ENCODE data around the gene NKD1.
A peak's percentile ranks its signal among the peaks of the same experiment; 100 is the strongest.

Gene NKD1

GRCh38 chr16:50602531-50603205 is 54.5 kb downstream of the NKD1 start:
- DNase-seq = peak; percentile 34 to 42

- no peak for DNase-seq
Observed at GRCh38 chr16:50603206-50604064, 55.2 kb downstream of the NKD1 start.

DNA sequence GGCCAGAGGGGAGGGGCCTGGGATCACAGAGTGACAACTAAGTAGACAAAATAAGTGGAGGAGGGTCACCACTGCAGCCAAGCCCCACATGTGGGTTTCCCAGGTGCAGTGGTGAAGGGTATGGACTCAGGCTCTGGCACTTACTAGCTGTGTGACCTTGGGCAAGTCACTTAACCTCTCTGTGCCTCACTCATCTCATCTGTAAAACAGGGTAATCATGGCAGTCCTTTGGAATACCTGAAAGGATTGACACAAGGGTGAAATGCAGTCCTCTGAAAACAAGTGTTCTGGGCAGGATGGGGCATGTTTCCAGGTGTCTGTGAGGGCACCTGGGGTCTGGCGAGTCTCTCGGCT is 55.8 kb downstream of the NKD1 start:
- DNase-seq = no peak

GRCh38 chr16:50604610-50605009 is 56.4 kb downstream of the NKD1 start:
- DNase-seq = no peak

DNA sequence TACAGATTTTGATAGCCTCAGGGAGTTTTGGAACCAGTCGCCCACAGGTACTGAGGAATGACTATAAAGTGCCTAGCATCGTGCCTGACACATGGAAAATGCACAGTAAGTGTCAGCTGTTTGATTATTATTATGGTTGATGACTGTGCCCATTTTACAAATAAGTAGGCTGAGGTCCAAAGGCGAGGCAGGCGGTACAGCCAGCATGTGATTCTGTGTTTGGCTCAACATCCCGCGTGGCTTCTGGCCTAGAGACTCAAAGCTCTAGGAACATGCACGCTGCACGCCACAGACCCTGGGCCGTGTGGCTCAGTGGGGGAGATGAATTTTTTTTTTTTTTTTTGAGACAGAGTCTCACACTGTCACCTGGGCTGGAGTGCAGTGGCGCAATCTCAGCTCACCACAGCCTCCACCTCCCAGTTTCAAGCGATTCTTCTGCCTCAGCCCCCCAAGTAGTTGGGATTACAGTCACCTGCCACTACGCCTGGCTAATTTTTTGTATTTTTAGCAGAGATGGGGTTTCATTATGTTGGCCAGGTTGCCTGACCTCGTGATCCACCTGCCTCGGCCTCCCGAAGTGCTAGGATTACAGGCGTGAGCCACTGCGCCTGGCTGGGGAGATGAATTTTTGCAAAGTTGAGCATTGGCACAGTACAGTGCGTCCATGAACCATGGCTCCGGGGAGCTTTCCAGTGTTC is 57.7 kb downstream of the NKD1 start:
- no peak for DNase-seq

GRCh38 chr16:50606431-50607050 is 58.3 kb downstream of the NKD1 start:
- no peak for DNase-seq

- DNase-seq = no peak
Observed at GRCh38 chr16:50607051-50607431, 58.8 kb downstream of the NKD1 start.

GRCh38 chr16:50607447-50607846 is 59.3 kb downstream of the NKD1 start:
- DNase-seq = no peak

DNA sequence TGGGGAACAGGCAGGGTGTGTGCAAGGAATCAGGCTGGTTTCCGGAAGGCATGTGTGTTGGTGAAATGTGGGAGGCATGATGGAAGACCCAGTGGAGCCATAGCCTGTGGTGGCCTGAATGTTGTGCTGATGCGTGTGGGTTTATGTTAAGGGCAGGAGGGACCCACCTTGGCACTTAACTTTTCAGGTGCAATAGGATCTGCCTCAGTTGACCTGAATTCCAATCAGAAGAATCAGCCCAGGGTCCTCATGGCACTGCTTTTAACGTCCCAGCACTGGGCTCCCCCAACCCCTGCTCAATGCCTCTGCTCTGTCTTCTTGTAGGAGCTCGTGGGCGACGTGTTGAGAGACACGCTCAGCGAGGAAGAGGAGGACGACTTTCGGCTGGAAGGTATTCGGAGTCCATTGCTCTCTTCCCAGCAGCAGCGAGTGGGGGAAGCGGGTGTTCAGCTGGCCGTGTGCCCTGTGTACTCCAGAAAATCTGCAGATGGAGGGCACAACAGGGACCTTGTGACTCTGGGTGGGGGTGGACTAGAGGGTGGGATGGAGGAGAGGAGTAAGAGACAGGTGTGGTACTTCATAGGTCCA is 59.9 kb downstream of the NKD1 start:
- no peak for DNase-seq

DNA sequence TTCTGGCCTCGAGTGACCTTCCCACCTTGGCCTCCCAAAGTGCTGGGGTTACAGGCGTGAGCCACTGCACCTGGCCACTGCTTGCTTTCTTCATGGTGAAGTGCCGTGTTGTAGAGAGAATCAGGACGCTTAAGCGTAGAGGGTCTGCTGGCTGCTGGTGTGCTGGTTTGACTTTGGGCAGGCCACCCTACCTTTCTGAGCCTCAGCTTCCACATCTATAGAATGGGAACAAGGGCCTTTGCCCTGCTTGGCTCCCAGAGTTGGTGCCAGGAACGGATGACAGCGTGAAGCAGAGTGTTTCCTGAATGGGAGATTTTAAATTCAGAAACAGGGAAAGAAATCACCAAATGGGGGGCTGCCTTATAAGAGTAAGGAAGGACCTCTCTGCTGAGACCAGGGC is 60.9 kb downstream of the NKD1 start:
- DNase-seq = no peak

DNA sequence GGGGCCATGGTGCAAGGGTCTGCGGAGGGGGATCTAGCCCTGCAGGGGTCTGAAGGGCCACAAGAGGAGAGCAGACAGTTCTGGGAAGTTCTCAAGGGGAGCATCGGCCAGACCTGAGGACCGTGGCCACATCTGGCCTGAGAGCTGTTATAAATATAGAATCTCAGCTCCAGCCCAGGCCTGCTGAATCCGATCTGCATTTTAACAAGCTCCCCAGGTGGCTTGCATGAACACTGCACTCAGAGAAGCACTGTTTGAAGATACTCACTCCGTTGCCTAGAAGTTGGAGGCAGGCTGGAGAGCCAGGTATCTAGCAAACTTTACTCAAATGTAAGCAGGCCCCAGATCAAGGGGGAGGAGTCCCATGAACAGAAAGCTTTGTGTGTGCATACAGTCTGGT is 61.3 kb downstream of the NKD1 start:
- no peak for DNase-seq

DNA sequence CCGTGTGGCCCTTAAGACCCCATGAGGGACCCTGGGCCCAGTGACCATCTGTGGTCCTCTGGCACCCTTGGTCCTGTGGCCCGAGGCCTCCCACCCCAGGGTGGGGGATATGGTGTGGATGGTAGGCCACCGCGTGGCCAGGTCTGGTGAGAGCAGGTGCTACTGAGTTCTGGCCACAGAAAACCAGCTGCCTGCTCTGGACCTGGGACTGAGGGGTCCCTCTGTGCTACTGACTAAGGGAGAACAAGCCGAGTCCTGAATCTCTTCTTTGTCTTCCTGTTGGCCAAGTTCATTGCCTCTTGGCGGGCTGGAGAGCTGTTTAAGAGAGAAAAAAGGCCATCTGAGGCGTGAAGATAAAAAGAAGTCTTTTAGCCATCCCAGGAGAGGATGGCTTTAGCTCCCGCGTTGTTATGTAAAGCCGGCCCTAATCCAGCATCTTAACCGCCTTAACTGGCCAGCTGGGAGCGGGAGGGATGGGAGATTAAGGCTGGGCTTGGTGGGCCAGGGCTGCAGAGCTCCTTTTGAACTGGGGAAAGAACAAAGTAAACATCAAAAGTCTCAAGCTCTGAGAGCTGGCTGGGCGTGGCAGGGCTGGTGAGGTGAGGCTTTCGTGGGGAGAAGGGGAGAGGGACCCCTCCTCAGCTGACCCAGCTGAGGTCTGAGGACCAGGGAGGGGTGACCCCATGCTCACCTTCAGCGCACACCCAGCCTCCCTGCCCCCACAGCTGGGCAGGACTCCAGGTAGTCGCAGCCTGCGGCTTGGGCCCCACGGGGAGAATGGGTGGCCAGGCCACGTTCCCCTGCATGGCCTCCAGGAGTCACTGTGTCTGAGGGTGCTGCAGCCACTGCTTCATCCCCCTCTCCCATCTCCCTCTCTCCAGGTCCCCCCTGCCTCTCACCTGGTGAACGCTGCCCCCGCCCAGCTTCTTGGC is 62.4 kb downstream of the NKD1 start:
- no peak for DNase-seq

- no peak for DNase-seq
Observed at GRCh38 chr16:50611332-50611934, 63.2 kb downstream of the NKD1 start.

DNA sequence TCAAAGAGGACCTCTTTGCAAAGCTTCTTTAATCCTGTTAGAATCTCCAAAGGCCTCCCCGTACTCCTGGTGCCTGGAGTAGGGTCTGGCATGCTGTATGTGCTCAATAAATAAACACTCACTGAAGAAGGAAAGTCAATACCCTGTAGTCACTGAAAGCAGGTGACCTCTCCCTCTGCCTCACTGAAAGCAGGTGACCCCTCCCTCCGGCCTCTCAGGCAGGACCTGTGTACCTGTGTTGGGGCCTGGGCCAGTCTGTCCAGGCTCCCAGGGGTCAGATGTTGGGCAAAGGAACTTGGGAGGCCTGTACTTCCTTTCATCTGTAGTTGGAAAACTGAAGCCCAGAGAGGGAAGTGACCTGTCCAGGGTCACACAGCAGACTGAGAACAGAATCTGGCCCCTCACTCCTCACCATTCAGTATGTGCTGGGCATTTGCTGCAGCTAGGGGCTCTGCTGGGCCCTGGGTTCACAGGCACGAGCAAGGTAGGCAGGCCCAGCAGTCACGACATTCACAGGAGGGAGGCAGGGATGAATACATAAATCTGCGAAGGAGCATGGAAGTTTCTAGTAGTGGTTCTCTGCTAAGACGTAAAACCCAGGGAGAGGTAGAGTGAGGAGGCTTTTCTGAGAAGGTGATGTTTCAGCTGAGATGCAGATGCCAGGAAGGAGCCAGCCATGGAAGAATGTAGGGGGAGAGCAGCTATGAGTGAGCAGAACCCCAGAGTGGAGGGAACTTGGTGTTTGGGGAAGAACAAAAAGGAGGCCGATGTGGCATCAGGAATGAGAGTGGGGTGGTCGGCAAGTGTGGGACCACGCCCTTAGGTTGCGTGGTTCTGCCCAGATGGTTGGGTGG is 64.0 kb downstream of the NKD1 start:
- no peak for DNase-seq

DNA sequence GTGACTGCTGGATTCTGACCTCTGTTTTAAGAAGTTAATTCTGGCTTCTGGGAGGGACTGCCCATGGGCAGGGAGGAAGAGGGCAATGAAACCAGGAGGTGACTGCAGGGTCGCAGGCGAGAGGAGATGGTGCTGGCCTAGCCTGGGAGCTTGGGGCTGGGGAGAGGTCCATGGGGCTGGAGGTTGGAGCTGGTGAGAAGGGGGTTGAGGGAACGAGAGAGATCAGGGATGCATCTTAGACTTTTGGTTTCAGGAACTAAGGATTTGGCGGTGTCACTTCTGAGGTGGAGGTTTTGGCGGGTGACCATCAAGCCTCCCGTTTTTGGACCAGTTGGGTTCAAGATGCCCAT is 64.6 kb downstream of the NKD1 start:
- no peak for DNase-seq

DNA sequence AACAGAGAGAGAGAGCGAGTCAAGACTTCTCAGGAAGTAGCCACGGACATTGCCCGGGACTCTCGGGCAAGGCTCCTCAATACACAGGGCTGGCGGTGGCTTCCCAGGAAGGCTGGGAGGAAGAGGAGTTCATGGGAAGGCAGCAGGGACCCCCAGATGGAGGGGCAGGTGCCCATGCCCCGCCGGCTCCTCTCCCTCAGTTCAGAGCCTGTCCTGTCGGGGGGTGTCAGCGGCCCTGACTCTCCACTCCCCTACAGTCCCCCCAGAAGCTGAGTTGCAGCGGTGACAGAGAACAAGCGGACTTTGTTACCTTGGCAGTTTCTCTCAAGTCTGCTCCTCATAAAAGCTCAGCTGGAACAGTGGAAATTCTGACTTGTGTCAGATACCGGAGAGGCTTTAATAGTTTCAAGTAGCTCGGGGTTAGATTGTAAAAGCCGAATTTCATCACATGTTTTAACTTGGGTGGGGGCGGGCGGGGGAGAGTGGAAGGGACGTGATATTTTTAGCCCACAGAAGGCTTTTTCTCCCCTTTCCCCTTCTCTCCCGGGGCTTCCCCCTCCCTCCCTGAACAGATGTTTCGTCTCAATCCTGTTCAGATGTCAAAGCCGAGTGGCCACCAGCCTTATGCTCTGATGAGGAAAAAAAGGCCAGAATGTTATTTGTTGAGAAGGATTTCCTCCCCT is 65.2 kb downstream of the NKD1 start:
- DNase-seq = no peak

DNA sequence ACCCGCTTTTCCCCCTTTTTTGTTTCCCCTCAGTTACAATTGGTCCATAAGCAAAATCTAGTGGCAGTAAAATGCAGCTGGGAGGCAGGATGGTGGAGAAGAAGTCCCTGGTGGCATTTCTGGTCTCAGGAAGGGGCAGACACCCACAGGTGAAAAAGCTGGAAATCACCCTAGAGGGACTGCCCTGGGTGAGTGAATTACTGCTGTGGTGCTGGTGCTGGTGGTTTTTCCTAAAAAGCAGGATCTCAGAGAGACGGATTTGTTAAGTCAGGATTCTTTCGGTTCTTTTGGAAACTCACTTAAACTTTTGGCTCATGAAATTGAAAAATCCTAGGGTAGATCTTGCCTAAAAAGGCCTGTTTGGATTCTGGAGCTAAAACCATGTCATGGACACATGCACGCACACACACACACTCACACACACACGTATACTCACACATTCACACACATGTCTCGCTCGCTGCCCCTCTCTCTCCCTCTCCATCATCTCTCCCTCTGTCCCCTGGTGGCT is 65.8 kb downstream of the NKD1 start:
- no peak for DNase-seq

- DNase-seq = no peak
Observed at GRCh38 chr16:50614955-50615724, 66.9 kb downstream of the NKD1 start.

DNA sequence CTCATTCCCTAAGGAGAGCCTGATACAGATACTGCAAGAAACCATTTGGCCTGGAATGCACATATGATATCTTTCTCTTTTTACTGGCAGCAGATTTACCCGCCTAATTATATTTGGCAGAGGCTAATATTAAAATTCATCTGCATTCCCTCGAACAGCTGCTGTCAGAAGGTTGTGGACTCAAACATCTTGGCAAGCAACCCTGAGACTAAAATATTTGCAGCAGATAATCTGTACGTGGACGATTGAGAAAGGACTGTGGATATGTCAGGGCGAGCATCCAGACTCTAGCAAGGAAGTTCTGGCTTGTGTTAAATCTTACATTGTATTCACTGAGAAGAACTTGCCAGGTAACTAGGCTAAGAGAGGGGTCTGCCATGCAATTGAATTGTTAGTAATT is 67.7 kb downstream of the NKD1 start:
- no peak for DNase-seq

Measured in activated CD4-positive, alpha-beta T cell treated with anti-CD3 and anti-CD28 coated beads for 4 hours (primary cell).